A549 treated with AZD2906 at 1 μM for 4 hours (cell line): ENCODE data around the gene LATS1. TPM values are rescaled to one million over a fixed set of nuclear protein-coding genes. Genes with fewer than 3 reads are reported as not detected.

Experiments used
- total RNA-seq: library from RNA; stranded (reverse); fragments of 200-300 nt; extraction: Qiagen RNA extraction; gene quantifications from 5 replicates; pipeline ENCODE4 v1.2.3, GENCODE V29; 2022

LATS1 gene
- total RNA-seq, result 5.9 to 8.1 TPM (median 7.4 TPM) in 5 replicates

DNA sequence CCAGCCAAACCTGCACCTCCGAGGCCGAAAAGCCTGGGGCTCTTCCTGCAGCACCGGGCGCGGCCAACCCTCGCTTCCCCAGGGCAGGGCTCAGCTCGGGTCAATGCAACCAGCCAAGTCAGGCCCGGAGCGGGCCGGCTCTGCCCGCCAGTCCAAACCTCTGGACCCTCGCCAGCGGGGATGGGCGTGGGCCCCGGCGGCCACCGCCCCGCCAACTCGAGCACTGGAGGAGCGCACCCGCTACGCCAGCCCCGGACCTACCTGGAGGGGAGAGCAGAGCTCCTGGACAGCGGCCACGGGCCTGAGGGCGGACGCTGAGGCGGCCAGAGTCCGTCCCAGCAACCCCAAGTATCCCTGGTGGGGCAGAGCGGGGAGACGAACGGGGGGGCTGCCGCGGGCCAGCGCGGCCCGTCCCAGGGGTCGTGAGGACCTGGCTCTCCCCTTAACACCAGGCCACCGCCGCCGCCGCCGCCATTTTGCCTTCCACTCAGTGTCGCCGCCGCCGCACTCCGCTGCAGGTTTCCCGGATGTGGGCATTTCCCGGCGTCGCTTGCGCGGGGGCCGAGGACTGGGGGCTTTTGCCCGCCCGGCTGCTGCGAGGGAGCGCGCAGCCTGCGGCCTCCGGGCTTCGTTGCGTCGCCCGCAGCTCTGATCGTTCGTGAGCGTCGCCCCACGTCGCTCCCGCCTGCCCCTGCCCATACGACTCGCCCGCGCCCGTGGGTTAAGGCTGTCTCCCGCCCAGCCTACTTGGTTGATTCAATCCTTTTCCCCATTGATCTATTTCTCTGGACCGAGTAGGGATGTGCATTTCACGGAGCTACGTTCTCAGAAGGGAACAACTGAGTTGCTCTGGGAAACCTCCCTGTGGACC lies at the start of gene LATS1:
Gene LATS1 (minus strand): TSS at position 514 of the 871 bp plus-strand sequence. CDS start 15,975 bp downstream, outside the sequence.

DNA sequence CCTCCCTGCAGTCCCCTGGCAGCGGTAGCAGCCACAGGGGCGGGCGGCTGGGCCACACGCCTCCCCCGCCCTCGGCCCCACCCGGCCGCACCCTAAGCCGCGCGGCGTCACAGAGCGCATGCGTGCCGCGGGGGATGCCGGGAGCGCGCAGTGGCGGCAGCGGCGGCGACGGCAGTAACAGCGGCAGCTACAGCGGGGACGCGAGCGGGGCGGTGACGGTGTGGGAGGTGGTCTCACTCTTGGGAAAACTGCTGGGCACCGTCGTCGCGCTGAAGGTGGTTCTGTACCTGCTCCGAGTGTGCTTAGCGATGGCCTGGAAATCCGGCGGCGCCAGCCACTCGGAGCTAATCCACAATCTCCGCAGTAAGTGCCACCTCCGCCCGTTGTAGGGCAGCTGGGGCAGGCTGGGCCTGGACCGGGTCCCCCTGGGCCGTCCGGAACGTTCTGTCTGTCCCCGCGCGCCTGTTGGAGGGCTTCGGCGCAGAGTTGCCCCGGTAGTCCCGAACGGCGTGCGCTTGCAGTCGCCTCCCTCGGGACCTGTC lies 31.8 kb upstream of the LATS1 start, which contains the start of gene PCMT1:
Gene PCMT1 (plus strand): TSS at position 148 of the 542 bp plus-strand sequence. CDS start 161 bp downstream, at position 309.

DNA sequence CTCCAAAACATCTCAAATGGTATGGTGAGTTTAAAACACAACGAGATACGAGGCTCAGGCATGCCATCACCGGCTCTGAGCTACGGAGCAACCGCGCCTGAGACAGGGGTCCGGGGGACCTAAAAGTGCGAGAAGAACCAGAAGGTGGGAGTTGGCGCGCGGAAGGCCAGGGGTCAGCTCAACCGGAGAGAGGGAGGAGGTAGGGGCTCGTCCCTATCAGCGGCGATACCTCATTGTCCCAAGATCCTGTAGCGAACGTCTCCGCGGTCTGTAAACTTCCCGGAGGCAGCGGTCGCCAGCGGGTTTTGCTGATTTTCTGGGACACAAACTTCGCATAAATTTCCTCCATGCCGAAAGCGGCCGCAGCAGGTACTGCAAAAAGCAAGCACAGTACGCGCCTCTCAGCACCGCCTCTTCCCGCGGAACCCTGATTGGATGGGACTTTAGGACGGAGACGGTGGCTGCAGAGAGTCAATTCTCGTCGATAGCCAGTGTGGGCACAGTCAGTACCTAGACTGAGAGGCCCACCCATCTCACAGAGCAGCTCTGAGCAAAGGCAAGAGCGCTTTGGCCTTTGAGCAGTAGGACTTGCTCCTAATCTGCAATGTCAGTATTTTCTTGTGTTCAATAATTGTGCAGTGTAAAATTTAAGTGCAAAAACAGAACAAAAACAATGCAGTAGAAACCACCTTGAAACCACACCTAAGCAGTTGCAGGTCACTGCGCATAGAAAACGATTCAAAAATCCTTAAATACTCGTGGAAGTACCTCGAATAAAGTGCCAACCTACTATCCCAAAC lies 28.4 kb upstream of the LATS1 start, which contains the start of gene NUP43:
Gene NUP43 (minus strand): TSS at position 383 of the 800 bp plus-strand sequence. CDS start 34 bp downstream, at position 349.

DNA sequence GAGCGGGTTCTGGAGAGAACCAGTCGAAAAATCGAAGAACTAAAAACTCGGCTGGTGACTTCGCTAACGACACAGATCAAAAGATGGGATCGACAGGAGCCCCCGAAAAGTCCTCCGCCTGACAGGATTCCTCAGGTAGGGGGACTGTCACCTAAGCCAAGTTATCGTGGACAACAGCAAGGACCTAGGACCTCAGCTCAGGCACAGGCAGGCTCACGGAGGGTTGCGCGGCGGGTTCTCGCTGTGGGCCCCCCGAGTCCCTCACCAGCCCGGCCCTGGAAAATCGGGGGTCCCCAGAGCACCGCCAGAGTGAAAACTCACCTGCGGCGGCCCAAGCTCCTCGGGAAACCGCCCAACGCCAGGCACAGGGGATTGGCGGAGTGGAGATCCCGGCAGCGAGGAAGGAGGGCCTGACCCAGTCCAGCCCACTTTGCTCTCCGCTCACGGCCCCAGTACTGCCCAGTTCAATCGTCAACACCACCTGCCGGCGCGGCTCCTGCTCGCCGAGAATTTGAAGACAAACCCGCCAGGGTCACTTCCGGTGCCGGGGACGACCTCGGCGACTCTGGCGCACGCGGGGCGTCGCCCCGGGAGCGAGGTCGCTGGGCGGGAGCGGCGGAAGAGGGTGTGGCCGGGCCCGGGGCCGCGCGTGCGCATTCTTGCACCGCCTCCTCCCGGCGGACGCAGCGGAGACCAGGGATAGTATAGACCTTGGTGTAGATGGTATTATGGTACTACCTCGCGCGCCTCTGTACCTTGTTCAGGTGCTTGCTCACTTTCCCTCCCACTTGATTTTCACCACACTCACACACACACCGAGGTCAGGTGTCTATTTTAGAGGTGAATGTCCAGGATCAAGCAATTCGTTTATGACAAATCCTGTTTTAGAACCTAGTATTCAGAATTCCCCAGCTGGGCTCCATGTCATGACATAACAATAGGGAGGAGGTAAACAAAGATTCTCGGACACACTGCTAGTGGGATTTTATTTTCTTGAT lies 69.5 kb downstream of the LATS1 start, which contains the start of gene KATNA1:
Gene KATNA1 (minus strand): TSS at position 567 of the 998 bp plus-strand sequence. CDS start 10,167 bp downstream, outside the sequence.

Other genes with a start within 250 kb of the LATS1 start
- 0.01 to 0.07 TPM (median 0.02 TPM) in 5 replicates for gene ZC3H12D, start 233.1 kb downstream of the LATS1 start, total RNA-seq
- gene PPIL4, start 172.1 kb downstream of the LATS1 start, total RNA-seq, result 11.0 to 18.2 TPM (median 13.3 TPM) in 5 replicates
- gene GINM1, start 151.7 kb downstream of the LATS1 start, total RNA-seq, result 22.3 to 32.1 TPM (median 25.0 TPM) in 5 replicates
- gene KATNA1, start 69.4 kb downstream of the LATS1 start, total RNA-seq, result 10.1 to 14.2 TPM (median 11.1 TPM) in 5 replicates
- 12.7 to 14.6 TPM (median 14.1 TPM) in 5 replicates for gene NUP43, start 28.4 kb upstream of the LATS1 start, total RNA-seq
- gene PCMT1, start 31.6 kb upstream of the LATS1 start, total RNA-seq, result 85.9 to 102 TPM (median 89.6 TPM) in 5 replicates
- 26.7 to 36.0 TPM (median 33.0 TPM) in 5 replicates for gene LRP11, start 146.3 kb upstream of the LATS1 start, total RNA-seq
- gene RAET1E, start 180.0 kb upstream of the LATS1 start, total RNA-seq, result 1.6 to 3.6 TPM (median 2.8 TPM) in 5 replicates
- 6.4 to 11.6 TPM (median 8.5 TPM) in 5 replicates for gene RAET1G, start 205.0 kb upstream of the LATS1 start, total RNA-seq
- 2.9 to 4.6 TPM (median 3.3 TPM) in 5 replicates for gene ULBP2, start 223.9 kb upstream of the LATS1 start, total RNA-seq
- 0.75 to 1.00 TPM (median 0.93 TPM) in 5 replicates for gene ULBP1, start 245.8 kb upstream of the LATS1 start, total RNA-seq